Tongue (tissue), 3 donors: ENCODE results near the gene SOD3. TPM values are rescaled to one million over a fixed set of nuclear protein-coding genes. Genes with fewer than 3 reads are reported as not detected.

Experiments
- DNase-seq: peaks from one replicate; pipeline ENCODE4 v3.0.0-alpha.2; 2015
- small RNA-seq: library from RNA; depleted of rRNA; stranded (forward); fragments of <200 nt; gene quantifications from one replicate; pipeline ENCODE3, GENCODE V24; 2014; ENCODE audit warnings: low replicate concordance
- total RNA-seq: library from RNA; depleted of rRNA; stranded (reverse); fragments of >200 nt; gene quantifications from one replicate; pipeline ENCODE4 v1.2.3, GENCODE V29; 2014

SOD3 gene
- total RNA-seq, 1 donor from 2014 or later = 46.3 TPM

- no peak for DNase-seq
These were observed 47.0 kb downstream of the SOD3 start for GRCh38 chr4:24842356-24842755.

- no peak for DNase-seq
These were observed 47.7 kb downstream of the SOD3 start for GRCh38 chr4:24843096-24843495.

- DNase-seq = no peak
These were observed 49.8 kb downstream of the SOD3 start for GRCh38 chr4:24845132-24845531.

GRCh38 chr4:24845902-24846301, 50.5 kb downstream of the SOD3 start:
- no peak for DNase-seq

GRCh38 chr4:24846716-24847115, 51.3 kb downstream of the SOD3 start:
- DNase-seq = no peak

GRCh38 chr4:24849351-24849750, 54.0 kb downstream of the SOD3 start:
- DNase-seq = no peak

- DNase-seq = no peak
These were observed 54.4 kb downstream of the SOD3 start for GRCh38 chr4:24849756-24850155.

Small RNAs within 50 kb of the gene (small RNA-seq; reads per million reads assigned to genes)
- gene AC006390.1 = not detected

Other genes starting within 250 kb of the SOD3 start
- 220 TPM for gene DHX15, start 211.0 kb upstream of the SOD3 start, total RNA-seq
- 20.6 TPM for gene CCDC149, start 117.5 kb downstream of the SOD3 start, total RNA-seq
- gene LGI2, start 235.4 kb downstream of the SOD3 start, total RNA-seq = 16.9 TPM